GM12878 (cell line): ENCODE results near the gene MICAL3. TPM values are rescaled to one million over a fixed set of nuclear protein-coding genes. Genes with fewer than 3 reads are reported as not detected.

Experiments
- ATAC-seq: fragments of 200-7000 bp; cut with Tn5 transposase; 3 replicates; pipeline ENCODE4 v1.9.1; 2020; ENCODE audit warnings: mild to moderate bottlenecking, moderate library complexity
- BruUV-seq: library from RNA; stranded (reverse); fragments of 400-500 nt; replicated peaks from 2 replicates; lab custom pipeline; 2021; lab: Mats Ljungman, UMichigan
- CTCF ChIA-PET: fragments of 300-600 bp; sonication (Branson Sonifier 250); formaldehyde crosslinking; extraction: SDS; loops from one replicate; lab custom pipeline; 2021; ENCODE audit warnings: inconsistent platforms; lab: Yijun Ruan, JAX
- POLR2A ChIA-PET: fragments of 350-600 bp; formaldehyde crosslinking; extraction: SDS; loops from one replicate; lab custom pipeline; 2021; ENCODE audit warnings: inconsistent platforms; lab: Charles Lee
- RAD21 ChIA-PET: fragments of 300-600 bp; sonication (Branson Sonifier 250); formaldehyde crosslinking; loops from one replicate; lab custom pipeline; 2023; ENCODE audit warnings: antibody characterized with exemption; ENCODE audit not compliant: unreplicated experiment; lab: Charles Lee
- SMC1A ChIA-PET: fragments of 300-600 bp; sonication (Branson Sonifier 250); formaldehyde crosslinking; loops from one replicate; lab custom pipeline; 2023; ENCODE audit not compliant: unreplicated experiment, uncharacterized antibody; lab: Charles Lee
- DNase-seq: peaks from one replicate; pipeline ENCODE4 v3.0.0-alpha.2; 2011; ENCODE audit warnings: low read depth, low spot score
- FAIRE-seq: peaks from 3 replicates; lab custom pipeline; 2011; peaks lifted over from hg19 to GRCh38; lab: Jason Lieb, UNC
- H2AFZ ChIP-seq: 2 replicates; pipeline ENCODE4 v1.6.0; 2011; ENCODE audit warnings: low read depth, low read length, control low read depth; ENCODE audit not compliant: control insufficient read depth
- H3K27ac ChIP-seq: 2 replicates; pipeline ENCODE4 v1.5.1; 2011; ENCODE audit warnings: control low read depth; ENCODE audit not compliant: control insufficient read depth, insufficient read depth
- H3K27me3 ChIP-seq, 2 experiments: replicated peaks in 1 of 2; 2 replicates each; pipeline versions ENCODE4 v1.6.0 to v1.6.1; 2011; ENCODE audit warnings: low read length in 1 of 2; ENCODE audit not compliant: control insufficient read depth in 2 of 2, insufficient read depth in 2 of 2
- H3K36me3 ChIP-seq, 2 experiments: 2 replicates each; pipeline ENCODE4 v1.5.1; 2011; ENCODE audit warnings: low read length in 1 of 2; ENCODE audit not compliant: control insufficient read depth in 2 of 2, insufficient read depth in 2 of 2
- H3K4me1 ChIP-seq: 2 replicates; pipeline ENCODE4 v1.6.1; 2011; ENCODE audit warnings: mild to moderate bottlenecking, low read length, moderate library complexity, mixed read lengths; ENCODE audit not compliant: control insufficient read depth, insufficient read depth
- H3K4me2 ChIP-seq: 2 replicates; pipeline ENCODE4 v1.6.0; 2011; ENCODE audit warnings: control low read depth; ENCODE audit not compliant: control insufficient read depth, insufficient read depth
- H3K4me3 ChIP-seq: fragments of 200-600 bp; sonication (generic); 2 replicates; pipeline ENCODE4 v1.5.1; 2016
- H3K79me2 ChIP-seq: 2 replicates; pipeline ENCODE4 v1.6.0; 2011; ENCODE audit warnings: low read length; ENCODE audit not compliant: control insufficient read depth, insufficient read depth
- H3K9ac ChIP-seq: 2 replicates; pipeline ENCODE4 v1.8.0; 2011; ENCODE audit warnings: low read length, control low read depth, mixed read lengths; ENCODE audit not compliant: control insufficient read depth, insufficient read depth
- H3K9me3 ChIP-seq: replicated peaks from 3 replicates; pipeline ENCODE4 v1.5.1; 2011; ENCODE audit warnings: mild to moderate bottlenecking, low read length; ENCODE audit not compliant: control insufficient read depth, insufficient read depth
- H4K20me1 ChIP-seq: 2 replicates; pipeline ENCODE4 v1.6.0; 2011; ENCODE audit not compliant: control insufficient read depth, insufficient read depth
- ASH2L ChIP-seq: fragments of 300-600, 200-600 bp; sonication (generic); IDR thresholded peaks from 2 replicates; pipeline ENCODE4 v1.6.1; 2017; ENCODE audit warnings: low read depth, mild to moderate bottlenecking, borderline replicate concordance
- CEBPB ChIP-seq, 2 experiments: fragments of 150-350 bp in 1 of 2; IDR thresholded peaks; 2 replicates each; pipeline ENCODE4 v1.6.1; 2012 to 2014; ENCODE audit warnings: low read depth in 2 of 2, low read length in 2 of 2, borderline replicate concordance in 1 of 2, inconsistent platforms in 1 of 2
- CHD4 ChIP-seq: fragments of 200-600 bp; sonication (generic); IDR thresholded peaks from 2 replicates; pipeline ENCODE4 v1.6.1; 2016; ENCODE audit warnings: mild to moderate bottlenecking
- EED ChIP-seq: sonication (generic); IDR thresholded peaks from 2 replicates; pipeline ENCODE4 v1.6.1; 2016; ENCODE audit warnings: antibody characterized with exemption, low read depth
- FOXK2 ChIP-seq: fragments of 450-650 bp; IDR thresholded peaks from 2 replicates; pipeline ENCODE4 v1.6.1; 2017; ENCODE audit warnings: mild to moderate bottlenecking, moderate library complexity
- HDGF ChIP-seq: fragments of 450-650 bp; IDR thresholded peaks from 2 replicates; pipeline ENCODE4 v1.6.1; 2016; ENCODE audit warnings: antibody characterized with exemption
- MEF2B ChIP-seq: fragments of 450-650 bp; IDR thresholded peaks from 2 replicates; pipeline ENCODE4 v1.6.1; 2018; ENCODE audit warnings: mild to moderate bottlenecking, moderate library complexity; ENCODE audit not compliant: partially characterized antibody, poor library complexity, severe bottlenecking
- MXI1 ChIP-seq: fragments of 150-350 bp; IDR thresholded peaks from 2 replicates; pipeline ENCODE4 v1.6.1; 2011; ENCODE audit warnings: low read depth, mild to moderate bottlenecking, inconsistent platforms, low read length, improper control_type of control experiment
- SIX5 ChIP-seq: IDR thresholded peaks from 2 replicates; pipeline ENCODE4 v1.6.1; 2011; ENCODE audit warnings: mild to moderate bottlenecking, low read depth, low read length, moderate library complexity; ENCODE audit not compliant: severe bottlenecking
- ZNF207 ChIP-seq: fragments of 450-650 bp; IDR thresholded peaks from 2 replicates; pipeline ENCODE4 v1.6.1; 2014; ENCODE audit warnings: antibody characterized with exemption, mild to moderate bottlenecking, borderline replicate concordance
- ZZZ3 ChIP-seq: IDR thresholded peaks from 2 replicates; pipeline ENCODE4 v1.6.1; 2011; ENCODE audit warnings: low read depth; ENCODE audit not compliant: control insufficient read depth, insufficient read length
- WGBS: methylation state at CpG from one replicate; pipeline ENCODE4 v1.1.6; 2016; ENCODE audit warnings: low lambda C conversion rate; ENCODE audit not compliant: insufficient replicate concordance, insufficient coverage; ENCODE audit errors: missing lambda C conversion rate; 5-methylcytosine and 5-hydroxymethylcytosine counted together
- in situ Hi-C: fragments of 300-500 bp; cut with MboI; formaldehyde crosslinking; loops from 9 replicates; pipeline ENCODE4 v1.14.3; 2018; ENCODE audit warnings: mixed read lengths
- intact Hi-C: fragments of 100-400 bp; cut with micrococcal nuclease; formaldehyde crosslinking; loops from one replicate; pipeline ENCODE4 v1.14.2; 2022; ENCODE audit not compliant: unreplicated experiment
- polyA plus RNA-seq, 11 experiments: library from polyadenylated mRNA; depleted of rRNA in 4 of 11; unstranded in 6 of 11; stranded (reverse) in 5 of 11; fragments of >200 nt; fragmentation: Nextera tagmentation in 4 of 11; fragmentation: Illumina TruSeq in 1 of 11; extraction: Ambion mirVana in 4 of 11; extraction: Trizol in 1 of 11; gene quantifications; 1 replicate in 1 of 11; 2 replicates in 10 of 11; pipeline versions ENCODE4 v1.2.1 to v1.2.3, GENCODE V29; 2011 to 2016; ENCODE audit warnings: inconsistent platforms in 2 of 11, missing spikeins in 2 of 11, low read depth in 1 of 11
- total RNA-seq, 4 experiments: library from RNA; depleted of rRNA in 3 of 4; stranded (reverse); fragments of >200 nt in 3 of 4; fragmentation: Illumina TruSeq in 1 of 4; extraction: Trizol in 1 of 4; gene quantifications; 2 replicates each; pipeline versions ENCODE4 v1.2.1 to v1.2.3, GENCODE V29; 2013 to 2021
- TF ChIP-seq, protein P1 (sequence below): fragments of 450-650 bp; IDR thresholded peaks from 2 replicates; pipeline ENCODE4 v1.6.1; 2017; ENCODE audit warnings: mild to moderate bottlenecking, low read depth, inconsistent platforms; ENCODE audit not compliant: poor library complexity, severe bottlenecking
- TF ChIP-seq, protein P2 (sequence below): fragments of 450-650 bp; IDR thresholded peaks from 2 replicates; pipeline ENCODE4 v1.6.1; 2017; ENCODE audit warnings: low read depth, mild to moderate bottlenecking, moderate library complexity

MICAL3 gene
- total and polyA plus RNA-seq, 10 of the 15 experiments (the other 5 are each of a cell fraction or from before 2014, with no cell fraction given) = 2.6 to 92.2 (median 24.0) TPM

DNA sequence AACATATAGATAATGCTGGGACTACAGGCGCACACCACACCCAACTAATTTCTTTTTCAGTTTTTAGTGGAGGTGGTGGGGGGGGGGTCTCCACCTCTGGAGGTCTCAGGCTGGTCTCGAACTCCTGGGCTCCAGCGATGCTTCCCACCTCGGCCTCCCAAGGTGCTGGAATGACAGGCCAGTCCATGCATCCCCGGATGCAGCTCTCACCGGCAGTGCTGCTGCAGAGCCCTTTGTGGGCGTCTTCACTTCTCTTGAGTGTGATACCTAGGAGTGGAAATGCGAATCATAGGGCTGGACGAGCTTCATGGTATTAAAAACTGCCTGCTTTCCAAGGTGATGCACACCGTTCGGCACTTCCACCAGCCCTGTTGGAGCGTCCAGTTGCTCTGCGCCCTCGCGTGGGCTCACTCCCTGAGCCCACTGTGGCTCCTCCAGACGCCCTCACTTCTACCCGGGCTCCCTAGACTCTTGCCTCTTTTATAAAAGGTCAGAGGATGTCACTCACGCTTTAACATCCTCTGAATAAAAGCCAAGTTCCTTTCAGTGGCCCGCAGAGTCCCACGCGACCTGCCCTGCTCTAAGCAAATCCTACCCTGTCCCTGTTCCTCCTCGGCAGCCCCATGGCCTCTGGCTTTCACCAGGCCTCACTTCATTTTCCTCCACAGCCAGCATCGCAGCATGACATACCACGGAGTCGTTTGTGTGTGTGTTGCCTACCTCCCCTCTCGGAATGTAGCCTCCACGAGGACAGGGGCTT lies 249.3 kb downstream of the MICAL3 start:
- no peak for TF ChIP-seq SIX5
- TF ChIP-seq, protein P1, sequence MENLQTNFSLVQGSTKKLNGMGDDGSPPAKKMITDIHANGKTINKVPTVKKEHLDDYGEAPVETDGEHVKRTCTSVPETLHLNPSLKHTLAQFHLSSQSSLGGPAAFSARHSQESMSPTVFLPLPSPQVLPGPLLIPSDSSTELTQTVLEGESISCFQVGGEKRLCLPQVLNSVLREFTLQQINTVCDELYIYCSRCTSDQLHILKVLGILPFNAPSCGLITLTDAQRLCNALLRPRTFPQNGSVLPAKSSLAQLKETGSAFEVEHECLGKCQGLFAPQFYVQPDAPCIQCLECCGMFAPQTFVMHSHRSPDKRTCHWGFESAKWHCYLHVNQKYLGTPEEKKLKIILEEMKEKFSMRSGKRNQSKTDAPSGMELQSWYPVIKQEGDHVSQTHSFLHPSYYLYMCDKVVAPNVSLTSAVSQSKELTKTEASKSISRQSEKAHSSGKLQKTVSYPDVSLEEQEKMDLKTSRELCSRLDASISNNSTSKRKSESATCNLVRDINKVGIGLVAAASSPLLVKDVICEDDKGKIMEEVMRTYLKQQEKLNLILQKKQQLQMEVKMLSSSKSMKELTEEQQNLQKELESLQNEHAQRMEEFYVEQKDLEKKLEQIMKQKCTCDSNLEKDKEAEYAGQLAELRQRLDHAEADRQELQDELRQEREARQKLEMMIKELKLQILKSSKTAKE = no peak
- TF ChIP-seq MEF2B = no peak
- TF ChIP-seq FOXK2 = no peak
- no peak for TF ChIP-seq ZZZ3
- no peak for TF ChIP-seq ASH2L
- TF ChIP-seq CHD4 = no peak
- no peak for TF ChIP-seq ZNF207
- TF ChIP-seq CEBPB (IDR thresholded peaks at IDR 0.05; ENCODE audit: borderline replicate concordance in 1 of 2, low read depth in 2 of 2, low read length in 2 of 2) = no peak
- no peak for TF ChIP-seq HDGF
- TF ChIP-seq, protein P2, sequence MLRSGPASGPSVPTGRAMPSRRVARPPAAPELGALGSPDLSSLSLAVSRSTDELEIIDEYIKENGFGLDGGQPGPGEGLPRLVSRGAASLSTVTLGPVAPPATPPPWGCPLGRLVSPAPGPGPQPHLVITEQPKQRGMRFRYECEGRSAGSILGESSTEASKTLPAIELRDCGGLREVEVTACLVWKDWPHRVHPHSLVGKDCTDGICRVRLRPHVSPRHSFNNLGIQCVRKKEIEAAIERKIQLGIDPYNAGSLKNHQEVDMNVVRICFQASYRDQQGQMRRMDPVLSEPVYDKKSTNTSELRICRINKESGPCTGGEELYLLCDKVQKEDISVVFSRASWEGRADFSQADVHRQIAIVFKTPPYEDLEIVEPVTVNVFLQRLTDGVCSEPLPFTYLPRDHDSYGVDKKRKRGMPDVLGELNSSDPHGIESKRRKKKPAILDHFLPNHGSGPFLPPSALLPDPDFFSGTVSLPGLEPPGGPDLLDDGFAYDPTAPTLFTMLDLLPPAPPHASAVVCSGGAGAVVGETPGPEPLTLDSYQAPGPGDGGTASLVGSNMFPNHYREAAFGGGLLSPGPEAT = no peak
- no peak for TF ChIP-seq MXI1
- no peak for TF ChIP-seq EED
- intact Hi-C loops (loop anchor here (5.0 to 10.0 kb wide), 2 partner anchors 148 to 220 kb away; partner anchors contain the start of gene ATP6V1E1), in situ Hi-C loops (no loop called here)
- Histone ChIP-seq H3K36me3 (peaks cover 0 to 6% of the 10 kb centered on the region in 2 experiments; a peak in 2 of 4 replicates), H3K4me2 (no peak overlapping the region), H3K4me3 (no peak overlapping the region), H3K4me1 (peaks cover 46% of the 10 kb centered on the region), H3K9ac (no peak overlapping the region), H3K27ac (no peak overlapping the region), H3K27me3 (no peaks in the 10 kb centered on the region), H3K9me3 (no peaks in the 10 kb centered on the region; the same call in 2 of the 3 replicates), H4K20me1 (peaks cover 5% of the 10 kb centered on the region; the same call in 1 of the 2 replicates), H2AFZ (no peak overlapping the region), H3K79me2 (peaks cover 65% of the 10 kb centered on the region)
- 73% methylated on average over 27 of the region's 27 CpGs for WGBS
- CTCF ChIA-PET = interaction anchor here (1.2 to 6.4 kb wide), 2 partner anchors 22 to 23 kb away, joined by 4 to 70 read pairs; no protein-coding TSS in a partner anchor
- no peak for FAIRE-seq
- POLR2A ChIA-PET = no interaction called here
- BruUV-seq = no TSS peak
- RAD21 ChIA-PET = interaction anchor here (0.7 to 6.1 kb wide), 3 partner anchors 11 to 26 kb away, joined by 3 to 29 read pairs (median 28); no protein-coding TSS in a partner anchor
- SMC1A ChIA-PET = no interaction called here
- ATAC-seq = no peak
- DNase-seq = no peak
